COLO668 (cell line): ENCODE data around the gene ASL.
A peak's percentile ranks its signal among the peaks of the same experiment; 100 is the strongest.
"Not testable (repeated sequence)": the region's sequence is repeated elsewhere in the genome, so short reads cannot be mapped to it uniquely, and the experiment has no call there.

Experiments
- DNase-seq: peaks from one replicate; lab custom pipeline; 2025; ENCODE audit not compliant: unreplicated experiment; lab: John Stamatoyannopoulos, UW

The ASL gene

GRCh38 chr7:66076462-66077329, 1.1 kb downstream of the ASL start:
- DNase-seq: peak; percentile 10

DNA sequence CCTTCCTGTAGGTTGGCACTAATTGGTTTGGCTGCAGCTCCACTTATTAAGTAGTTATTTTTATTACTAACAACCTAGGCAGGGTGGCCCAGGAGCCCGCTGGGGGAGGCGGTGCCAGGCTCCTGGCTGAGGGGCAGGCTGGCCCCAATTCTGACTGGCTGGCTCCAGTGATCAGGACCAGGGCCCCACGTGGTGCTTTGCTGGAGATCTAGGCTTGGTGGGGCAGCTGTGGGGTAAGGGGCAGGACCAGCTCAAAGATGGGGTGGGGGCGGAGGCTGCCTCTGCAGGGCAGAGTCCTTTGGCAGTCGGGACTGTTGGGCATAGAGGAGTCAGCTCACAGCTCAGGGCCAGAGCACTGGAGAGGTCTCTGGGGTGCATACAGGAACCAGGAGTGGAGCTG, 2.4 kb downstream of the ASL start:
- DNase-seq: no peak

- no peak for DNase-seq
These were observed 6.5 kb downstream of the ASL start for GRCh38 chr7:66082083-66082482.

GRCh38 chr7:66082886-66083415, 7.3 kb downstream of the ASL start:
- no peak for DNase-seq

- DNase-seq: no peak
These were observed 8.1 kb downstream of the ASL start for GRCh38 chr7:66083677-66084076.

- no peak for DNase-seq
These were observed 13.5 kb downstream of the ASL start for GRCh38 chr7:66088861-66089838.

DNA sequence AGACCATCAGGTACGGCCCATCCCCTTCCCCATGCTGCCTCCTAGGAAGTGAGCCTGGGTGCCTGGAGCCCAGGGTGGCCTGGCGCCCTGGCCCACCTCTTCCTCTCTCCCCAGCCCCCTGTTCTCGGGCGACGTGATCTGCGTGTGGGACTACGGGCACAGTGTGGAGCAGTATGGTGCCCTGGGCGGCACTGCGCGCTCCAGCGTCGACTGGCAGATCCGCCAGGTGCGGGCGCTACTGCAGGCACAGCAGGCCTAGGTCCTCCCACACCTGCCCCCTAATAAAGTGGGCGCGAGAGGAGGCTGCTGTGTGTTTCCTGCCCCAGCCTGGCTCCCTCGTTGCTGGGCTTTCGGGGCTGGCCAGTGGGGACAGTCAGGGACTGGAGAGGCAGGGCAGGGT, 17.0 kb downstream of the ASL start:
- DNase-seq: no peak

- DNase-seq: no peak
These were observed 19.4 kb downstream of the ASL start for GRCh38 chr7:66095010-66095409.

DNA sequence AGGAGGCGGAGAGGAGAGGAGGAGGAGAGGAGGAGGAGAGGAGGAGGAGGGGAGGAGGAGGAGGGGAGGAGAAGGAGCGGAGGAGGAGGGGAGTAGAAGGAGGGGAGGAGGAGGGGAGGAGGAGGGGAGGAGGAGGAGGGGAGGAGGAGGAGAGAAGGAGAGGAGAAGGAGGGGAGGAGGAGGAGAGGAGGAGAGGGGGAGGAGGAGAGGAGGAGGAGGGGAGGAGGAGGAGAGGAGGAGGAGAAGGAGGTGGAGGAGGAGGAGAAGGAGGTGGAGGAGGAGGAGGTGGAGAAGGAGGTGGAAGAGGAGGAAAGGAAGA, 23.6 kb downstream of the ASL start:
- DNase-seq: no peak

- DNase-seq: peak; percentile 44
These were observed 24.2 kb downstream of the ASL start for GRCh38 chr7:66099551-66100407.

- DNase-seq: no peak
These were observed 24.9 kb downstream of the ASL start for GRCh38 chr7:66100408-66101050.

GRCh38 chr7:66102168-66102567, 26.5 kb downstream of the ASL start:
- DNase-seq: not testable (repeated sequence)

DNA sequence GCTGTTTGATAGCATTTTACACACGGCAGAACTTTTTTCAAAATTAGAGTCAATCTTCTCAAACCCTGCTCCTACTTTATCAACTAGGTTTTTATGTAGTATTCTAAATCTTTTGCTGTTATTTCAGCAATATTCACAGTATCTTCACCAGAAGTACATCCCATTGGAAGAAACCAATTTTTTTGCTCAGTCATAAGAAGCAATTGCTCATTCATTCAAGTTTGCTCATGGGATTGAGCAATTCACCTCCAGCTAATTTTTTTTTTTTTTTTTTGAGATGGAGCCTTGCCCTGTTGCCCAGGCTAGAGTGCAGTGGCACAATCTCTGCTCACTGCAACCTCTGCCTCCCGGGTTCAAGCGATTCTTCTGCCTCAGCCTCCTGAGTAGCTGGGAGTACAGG, 28.4 kb downstream of the ASL start:
- DNase-seq: not testable (repeated sequence)

DNA sequence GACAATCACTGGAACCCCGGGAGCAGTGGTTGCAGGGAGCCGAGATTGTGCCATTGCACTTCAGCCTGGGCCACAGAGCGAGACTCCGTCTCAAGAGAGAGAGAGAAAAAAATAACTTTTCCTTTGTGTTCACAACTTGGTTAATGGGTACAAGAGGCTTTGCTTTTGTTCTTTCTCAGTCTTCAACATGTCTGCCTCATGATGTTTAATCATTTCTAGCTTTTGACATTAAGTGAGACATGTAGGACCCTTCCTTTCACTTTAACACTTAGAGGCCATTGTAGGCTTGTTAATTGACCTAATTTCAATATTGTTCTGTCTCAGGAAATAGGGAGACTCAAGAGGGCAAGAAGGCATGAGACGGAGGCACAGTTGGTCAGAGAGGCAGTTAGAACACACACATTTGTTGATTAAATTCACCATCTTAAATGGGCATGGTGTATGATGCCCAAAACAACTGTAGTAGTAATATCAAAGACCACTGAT, 29.7 kb downstream of the ASL start:
- DNase-seq: no peak

DNA sequence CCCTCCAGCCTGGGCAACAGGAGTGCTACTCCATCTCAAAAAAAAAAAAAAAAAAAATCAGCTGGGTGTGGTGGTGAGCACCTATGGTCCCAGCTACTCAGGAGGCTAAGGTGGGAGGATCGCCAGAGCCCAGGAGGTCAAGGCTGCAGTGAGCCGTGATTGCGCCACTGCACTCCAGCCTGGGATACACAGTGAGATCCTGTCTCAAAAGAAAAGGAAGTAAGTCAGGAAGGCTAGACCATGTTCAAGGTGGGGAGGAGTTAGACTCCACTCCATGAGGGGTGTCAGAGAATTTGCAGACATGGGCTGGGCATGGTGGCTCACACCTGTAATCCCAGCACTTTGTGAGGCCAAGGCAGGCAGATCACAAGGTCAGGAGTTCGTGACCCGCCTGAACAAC, 32.8 kb downstream of the ASL start:
- not testable (repeated sequence) for DNase-seq

- no peak for DNase-seq
These were observed 35.2 kb downstream of the ASL start for GRCh38 chr7:66110856-66111255.

GRCh38 chr7:66114743-66115649, 39.4 kb downstream of the ASL start, which contains the start of gene CRCP:
CRCP (plus strand) TSS chr7:66114847; CDS start chr7:66114963, 116 bp downstream.
- peak; percentile 85 for DNase-seq

DNA sequence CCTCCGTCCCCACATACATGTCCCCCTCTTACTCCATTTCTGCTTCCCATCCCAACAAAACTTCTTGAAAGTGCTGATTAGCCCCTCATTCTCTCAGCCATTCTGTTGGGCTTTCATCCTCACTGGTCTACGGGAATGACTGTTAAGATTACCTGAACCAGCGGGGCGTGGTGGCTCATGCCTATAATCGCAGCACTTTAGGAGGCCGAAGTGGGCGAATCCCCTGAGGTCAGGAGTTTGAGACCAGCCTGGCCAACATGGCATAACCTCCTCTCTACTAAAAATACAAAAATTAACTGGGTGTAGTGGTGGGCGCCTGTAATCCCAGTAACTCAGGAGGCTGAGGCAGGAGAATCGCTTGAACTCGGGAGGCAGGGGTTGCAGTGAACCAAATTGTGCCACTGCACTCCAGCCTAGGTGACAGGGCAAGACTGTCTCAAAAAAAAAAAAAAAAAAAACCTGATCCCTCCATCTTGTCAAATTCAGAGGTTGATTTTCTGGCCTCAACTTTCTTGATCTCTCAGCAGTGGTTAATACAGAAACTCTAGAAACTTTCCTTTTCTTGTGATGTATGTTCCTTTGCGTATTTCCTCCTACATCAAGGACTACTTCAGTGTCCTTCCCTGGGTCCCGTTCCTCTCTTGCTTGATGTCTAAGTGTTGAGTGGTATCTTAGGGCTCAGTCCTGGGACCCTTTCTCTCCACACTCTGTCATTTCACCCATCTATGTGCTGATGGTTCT, 41.2 kb downstream of the ASL start:
- not testable (repeated sequence) for DNase-seq
